CD14-positive monocyte (primary cell): ENCODE measurements around the gene BTN3A1. TPM values are rescaled to one million over a fixed set of nuclear protein-coding genes. Genes with fewer than 3 reads are reported as not detected.

ENCODE experiments used
- DNase-seq, 3 donors: peaks; one replicate each; pipeline ENCODE4 v3.0.0-alpha.2; 2011 to 2022
- H2AFZ ChIP-seq: 2 replicates; pipeline ENCODE4 v1.6.0; 2012; ENCODE audit warnings: mild to moderate bottlenecking, low read depth, low read length, inconsistent platforms; ENCODE audit not compliant: insufficient read depth, poor library complexity, severe bottlenecking
- H3K27ac ChIP-seq, 2 donors: 1 replicate in 1 of 2; 2 replicates in 1 of 2; pipeline ENCODE4 v1.5.1; 2012 to 2013; ENCODE audit warnings: low read length in 2 of 2, control low read depth in 1 of 2, inconsistent platforms in 1 of 2, low read depth in 1 of 2, mild to moderate bottlenecking in 1 of 2
- H3K27me3 ChIP-seq, 2 donors: one replicate each; pipeline versions ENCODE4 v1.6.0 to v1.6.1; 2011 to 2013; ENCODE audit warnings: low read length in 2 of 2; ENCODE audit not compliant: control insufficient read depth in 2 of 2, insufficient read depth in 2 of 2
- H3K36me3 ChIP-seq, 2 donors: replicated peaks in 1 of 2; 1 replicate in 1 of 2; 2 replicates in 1 of 2; pipeline versions ENCODE4 v1.5.1 to v1.6.1; 2012 to 2013; ENCODE audit warnings: low read length in 2 of 2, control low read depth in 1 of 2, inconsistent platforms in 1 of 2, mild to moderate bottlenecking in 1 of 2; ENCODE audit not compliant: insufficient read depth in 2 of 2, control insufficient read depth in 1 of 2
- H3K4me1 ChIP-seq, 2 donors: 1 replicate in 1 of 2; 2 replicates in 1 of 2; pipeline versions ENCODE4 v1.5.1 to v1.6.1; 2012 to 2013; ENCODE audit warnings: low read length in 2 of 2, control low read depth in 1 of 2, inconsistent platforms in 1 of 2, mild to moderate bottlenecking in 1 of 2, moderate library complexity in 1 of 2; ENCODE audit not compliant: insufficient read depth in 2 of 2, control insufficient read depth in 1 of 2
- H3K4me2 ChIP-seq: replicated peaks from 2 replicates; pipeline ENCODE3; 2012; ENCODE audit warnings: low read length, moderate library complexity, mild to moderate bottlenecking; ENCODE audit not compliant: poor library complexity, severe bottlenecking; ENCODE audit errors: extremely low read depth
- H3K4me3 ChIP-seq, 3 experiments: fragments of 200-600 bp in 1 of 3; sonication (generic) in 1 of 3; replicated peaks in 1 of 3; 1 replicate in 2 of 3; 2 replicates in 1 of 3; pipeline ENCODE4 v1.5.1; 2011 to 2013; ENCODE audit warnings: low read length in 3 of 3, mild to moderate bottlenecking in 3 of 3, control low read depth in 2 of 3, low read depth in 2 of 3, inconsistent platforms in 1 of 3, moderate library complexity in 1 of 3
- H3K79me2 ChIP-seq: 2 replicates; pipeline ENCODE4 v1.6.0; 2012; ENCODE audit warnings: mild to moderate bottlenecking, control low read depth, inconsistent platforms, low read length, moderate library complexity; ENCODE audit not compliant: insufficient read depth
- H3K9ac ChIP-seq: 2 replicates; pipeline ENCODE4 v1.6.0; 2017; ENCODE audit warnings: low read length, mild to moderate bottlenecking; ENCODE audit not compliant: insufficient read depth, poor library complexity, severe bottlenecking
- H3K9me3 ChIP-seq, 2 donors: replicated peaks in 1 of 2; 1 replicate in 1 of 2; 2 replicates in 1 of 2; pipeline versions ENCODE4 v1.5.1 to v1.6.1; 2012 to 2013; ENCODE audit warnings: low read length in 2 of 2, control low read depth in 1 of 2; ENCODE audit not compliant: control insufficient read depth in 1 of 2, insufficient read depth in 1 of 2
- H4K20me1 ChIP-seq: 2 replicates; pipeline ENCODE4 v1.6.0; 2012; ENCODE audit warnings: mild to moderate bottlenecking, low read length, control low read depth, moderate library complexity; ENCODE audit not compliant: insufficient read depth
- H3K27ac Mint-ChIP-seq, 7 donors: one replicate each; pipeline ENCODE4 v1.8.0; 2020; ENCODE audit warnings: mild to moderate bottlenecking in 7 of 7, mixed read lengths in 7 of 7, moderate library complexity in 6 of 7, inconsistent platforms in 2 of 7
- H3K27me3 Mint-ChIP-seq, 3 donors: one replicate each; pipeline ENCODE4 v1.8.0; 2021 to 2022; ENCODE audit warnings: low read depth in 3 of 3, mild to moderate bottlenecking in 3 of 3, mixed read lengths in 3 of 3, moderate library complexity in 3 of 3, inconsistent platforms in 1 of 3
- H3K36me3 Mint-ChIP-seq, 2 donors: one replicate each; pipeline ENCODE4 v1.8.0; 2020; ENCODE audit warnings: mixed read lengths in 2 of 2, inconsistent platforms in 1 of 2, mild to moderate bottlenecking in 1 of 2
- H3K4me1 Mint-ChIP-seq: one replicate; pipeline ENCODE4 v1.8.0; 2020; ENCODE audit warnings: mild to moderate bottlenecking, mixed read lengths
- H3K4me3 Mint-ChIP-seq, 2 donors: one replicate each; pipeline ENCODE4 v1.8.0; 2020; ENCODE audit warnings: mild to moderate bottlenecking in 2 of 2, mixed read lengths in 2 of 2, moderate library complexity in 1 of 2
- H3K9me3 Mint-ChIP-seq, 7 donors: one replicate each; pipeline ENCODE4 v1.8.0; 2020 to 2022; ENCODE audit warnings: mixed read lengths in 7 of 7, mild to moderate bottlenecking in 6 of 7, moderate library complexity in 6 of 7, inconsistent platforms in 2 of 7
- WGBS: methylation state at CpG from one replicate; pipeline ENCODE4 v1.1.5; 2013; ENCODE audit warnings: missing lambda C conversion rate; ENCODE audit not compliant: insufficient coverage; 5-methylcytosine and 5-hydroxymethylcytosine counted together
- intact Hi-C, 2 donors: fragments of 100-400 bp; cut with micrococcal nuclease; formaldehyde crosslinking; loops; one replicate each; pipeline versions ENCODE4 v1.15.0 to v1.15.1; 2023
- polyA plus RNA-seq, 3 donors: library from polyadenylated mRNA; depleted of rRNA in 1 of 3; unstranded in 2 of 3; stranded (reverse) in 1 of 3; fragments of 300-500 nt in 2 of 3; fragments of >200 nt in 1 of 3; fragmentation: Illumina TruSeq in 2 of 3; gene quantifications; 1 replicate in 2 of 3; 2 replicates in 1 of 3; pipeline ENCODE4 v1.2.3, GENCODE V29; 2012 to 2021
- TF ChIP-seq, protein P1 (sequence below): fragments of 200-600 bp; IDR thresholded peaks from one replicate; pipeline ENCODE4 v1.8.0; 2022; ENCODE audit warnings: antibody characterized with exemption, mild to moderate bottlenecking

The BTN3A1 gene
- polyA plus RNA-seq, 3 donors = 19.7 to 114 (median 25.1) TPM

DNA sequence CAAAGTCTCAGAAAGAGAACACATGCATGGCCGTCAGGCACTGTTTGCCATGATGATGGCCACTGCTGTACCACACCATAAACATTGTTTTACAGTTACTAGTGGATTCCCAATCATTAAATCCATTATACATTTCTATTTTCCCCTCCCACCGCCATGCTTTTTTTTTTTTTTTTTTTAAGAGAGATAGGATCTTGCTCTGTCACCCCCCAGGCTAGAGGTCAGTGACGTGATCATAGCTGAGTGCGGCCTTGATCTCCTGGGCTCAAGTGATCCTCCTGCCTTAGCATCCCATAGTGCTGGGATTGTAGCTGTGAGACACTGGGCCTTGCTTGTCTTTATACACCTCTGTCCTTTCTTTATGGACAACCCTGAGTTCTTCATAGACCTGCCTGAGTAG lies 33.9 kb downstream of the BTN3A1 start:
- no peak for DNase-seq
- no peaks in the 10 kb centered on the region for H4K20me1 ChIP-seq
- peaks cover 7% of the 10 kb centered on the region for H3K79me2 ChIP-seq
- no peak overlapping the region for H3K9ac ChIP-seq
- Mint-ChIP-seq H3K27me3 (peaks cover 0 to 1% (median 0%) of the 10 kb centered on the region in 3 donors), H3K36me3 (peaks cover 14 to 19% of the 10 kb centered on the region in 2 donors), H3K4me3 (no peak overlapping the region), H3K4me1 (peaks cover 19% of the 10 kb centered on the region), H3K27ac (peak overlapping the region in 1 of 7 donors; percentile 2), H3K9me3 (peaks cover 11 to 27% (median 15%) of the 10 kb centered on the region in 7 donors)
- TF ChIP-seq, protein P1, sequence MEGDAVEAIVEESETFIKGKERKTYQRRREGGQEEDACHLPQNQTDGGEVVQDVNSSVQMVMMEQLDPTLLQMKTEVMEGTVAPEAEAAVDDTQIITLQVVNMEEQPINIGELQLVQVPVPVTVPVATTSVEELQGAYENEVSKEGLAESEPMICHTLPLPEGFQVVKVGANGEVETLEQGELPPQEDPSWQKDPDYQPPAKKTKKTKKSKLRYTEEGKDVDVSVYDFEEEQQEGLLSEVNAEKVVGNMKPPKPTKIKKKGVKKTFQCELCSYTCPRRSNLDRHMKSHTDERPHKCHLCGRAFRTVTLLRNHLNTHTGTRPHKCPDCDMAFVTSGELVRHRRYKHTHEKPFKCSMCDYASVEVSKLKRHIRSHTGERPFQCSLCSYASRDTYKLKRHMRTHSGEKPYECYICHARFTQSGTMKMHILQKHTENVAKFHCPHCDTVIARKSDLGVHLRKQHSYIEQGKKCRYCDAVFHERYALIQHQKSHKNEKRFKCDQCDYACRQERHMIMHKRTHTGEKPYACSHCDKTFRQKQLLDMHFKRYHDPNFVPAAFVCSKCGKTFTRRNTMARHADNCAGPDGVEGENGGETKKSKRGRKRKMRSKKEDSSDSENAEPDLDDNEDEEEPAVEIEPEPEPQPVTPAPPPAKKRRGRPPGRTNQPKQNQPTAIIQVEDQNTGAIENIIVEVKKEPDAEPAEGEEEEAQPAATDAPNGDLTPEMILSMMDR = no peak
- no peaks in the 10 kb centered on the region for H3K27me3 ChIP-seq
- WGBS = 100% methylated on average over 1 of the region's 4 CpGs
- H3K4me3 ChIP-seq = no peak overlapping the region
- H3K36me3 ChIP-seq = peaks cover 3% of the 10 kb centered on the region in 2 donors
- peaks cover 12 to 23% of the 10 kb centered on the region in 2 donors for H3K4me1 ChIP-seq
- no peak overlapping the region for H2AFZ ChIP-seq
- intact Hi-C loops = no loop called here
- peaks cover 7 to 19% of the 10 kb centered on the region in 2 donors for H3K9me3 ChIP-seq
- no peak overlapping the region for H3K27ac ChIP-seq
- H3K4me2 ChIP-seq = no peak overlapping the region

GRCh38 chr6:26437550-26437949 lies 35.5 kb downstream of the BTN3A1 start:
- Mint-ChIP-seq H3K36me3 (peaks cover 5 to 12% of the 10 kb centered on the region in 2 donors), H3K4me3 (no peak overlapping the region), H3K9me3 (peaks cover 11 to 27% (median 15%) of the 10 kb centered on the region in 7 donors), H3K4me1 (peaks cover 21% of the 10 kb centered on the region), H3K27me3 (peaks cover 0 to 1% (median 0%) of the 10 kb centered on the region in 3 donors), H3K27ac (no peak overlapping the region)
- H3K27ac ChIP-seq = no peak overlapping the region
- H3K4me1 ChIP-seq = peaks cover 15 to 28% of the 10 kb centered on the region in 2 donors
- intact Hi-C loops = no loop called here
- no peaks in the 10 kb centered on the region for H3K27me3 ChIP-seq
- H3K9ac ChIP-seq = no peak overlapping the region
- peaks cover 20% of the 10 kb centered on the region for H3K79me2 ChIP-seq
- H2AFZ ChIP-seq = no peak overlapping the region
- H4K20me1 ChIP-seq = no peaks in the 10 kb centered on the region
- no peak for DNase-seq
- no CpG with 5 or more reads among the region's 1 CpG for WGBS
- H3K4me2 ChIP-seq = no peak overlapping the region
- H3K36me3 ChIP-seq = no peaks in the 10 kb centered on the region
- TF ChIP-seq, protein P1 = no peak
- peaks cover 7 to 19% of the 10 kb centered on the region in 2 donors for H3K9me3 ChIP-seq
- no peak overlapping the region for H3K4me3 ChIP-seq
